Stimulated activated CD4-positive, alpha-beta T cell treated with anti-CD3 and anti-CD28 coated beads, Interleukin-2, amount 100 ng/mL, for 24 hours (primary cell): ENCODE data around the gene SLC38A10.
A peak's percentile ranks its signal among the peaks of the same experiment; 100 is the strongest.

Experiments used
- DNase-seq, 2 donors: peaks; one replicate each; pipeline ENCODE4 v3.0.0-alpha.2; 2020

SLC38A10 gene

DNA sequence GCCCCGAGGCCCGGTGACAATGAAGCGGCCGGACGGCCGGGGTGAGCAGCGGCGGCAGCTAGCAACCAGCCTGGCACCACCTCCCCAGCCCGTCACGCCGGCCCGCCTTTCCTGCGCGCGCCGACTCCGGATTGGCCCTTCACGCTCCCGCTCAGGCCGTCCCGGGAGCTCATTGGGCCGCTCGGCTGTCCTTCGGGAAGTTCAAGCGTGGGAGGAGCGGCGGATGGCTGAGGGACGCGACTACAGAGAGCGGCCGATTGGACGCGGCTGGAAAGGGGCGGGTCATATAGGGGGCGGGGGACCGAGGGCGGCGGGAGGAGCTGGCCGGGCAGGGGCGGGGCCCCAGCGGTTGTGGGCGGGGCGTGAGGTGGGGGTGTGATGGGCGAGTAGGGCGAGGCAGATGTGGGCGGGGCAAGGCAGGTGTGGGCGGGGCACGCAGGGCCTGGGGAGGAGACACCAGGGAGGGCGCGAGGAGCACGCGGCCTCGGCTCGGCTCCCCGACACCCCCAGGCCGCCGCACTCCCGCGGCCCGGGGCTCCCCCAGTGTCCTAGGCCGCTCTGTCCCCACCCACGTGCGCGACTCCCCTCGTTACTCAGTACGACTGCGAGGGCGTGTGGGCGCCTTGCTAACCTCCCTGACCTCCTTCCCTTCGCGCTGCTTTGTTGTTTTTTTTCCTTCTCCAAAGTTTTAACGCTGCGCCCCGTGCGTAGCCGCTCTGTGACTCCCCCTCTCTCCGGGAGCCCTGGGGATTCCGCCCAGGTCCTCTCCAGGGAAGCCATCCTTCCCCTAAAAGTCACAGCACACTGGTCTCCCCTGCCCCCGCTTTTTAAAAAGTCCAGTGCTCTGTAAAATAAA lies 72.0 kb downstream of the SLC38A10 start, which contains the start of gene CEP131:
Gene CEP131, minus strand, starts transcription at position 60 of the 856 bp plus-strand sequence. CDS start 2,909 bp downstream, outside the sequence.
- peak; percentile 100 for DNase-seq

DNA sequence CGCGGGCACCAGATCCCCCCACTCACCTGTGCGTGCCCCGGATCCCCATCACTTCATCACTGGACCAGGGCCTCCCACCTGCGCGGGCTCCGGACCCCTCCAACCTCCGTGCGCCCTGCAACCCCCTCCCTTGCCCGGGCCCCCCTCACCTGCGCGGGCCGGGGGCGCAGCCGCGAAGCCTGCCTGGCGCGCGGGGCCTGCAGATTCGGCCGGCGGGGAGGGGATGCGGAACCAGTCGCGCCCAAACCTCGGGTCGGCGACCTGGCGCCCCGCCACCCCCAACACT lies 72.5 kb downstream of the SLC38A10 start:
- no peak for DNase-seq

DNA sequence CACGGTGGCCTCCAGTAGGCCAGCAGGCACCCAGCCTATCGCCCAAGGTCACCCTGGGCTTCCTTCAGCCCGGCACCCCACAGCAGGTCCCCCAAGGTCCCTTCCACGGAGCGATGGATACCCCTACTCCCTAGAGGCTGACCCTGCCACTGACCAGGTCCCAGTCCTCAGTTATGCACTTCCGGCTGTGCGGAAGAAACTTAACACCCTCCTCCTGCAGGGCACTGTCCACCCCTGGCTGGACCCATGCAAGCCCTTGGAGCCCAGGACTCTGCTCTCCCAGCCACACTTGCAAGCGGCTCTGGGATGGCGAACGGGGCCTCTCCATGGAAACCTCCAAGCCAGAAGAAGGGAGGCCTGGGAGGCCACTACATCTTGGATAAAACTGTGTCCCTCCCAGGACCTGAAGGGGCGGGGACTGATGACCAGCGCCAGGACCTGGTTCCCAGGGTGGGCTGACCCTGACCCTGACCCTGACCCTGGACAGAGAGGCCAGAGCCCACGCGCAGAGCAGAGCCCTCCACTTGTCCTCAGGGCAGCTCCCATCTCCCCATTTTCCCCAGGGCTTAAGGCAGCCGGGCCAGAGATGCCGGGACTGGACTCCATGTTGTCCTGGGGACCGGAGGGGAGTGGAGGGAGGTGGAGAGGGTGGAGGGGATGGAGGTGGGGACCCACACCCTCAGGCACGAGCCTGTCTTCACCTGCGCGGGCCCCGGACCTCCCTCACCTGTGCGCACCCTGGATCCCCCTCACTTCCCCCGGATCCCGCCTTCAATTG lies 73.1 kb downstream of the SLC38A10 start:
- DNase-seq, result no peak

DNA sequence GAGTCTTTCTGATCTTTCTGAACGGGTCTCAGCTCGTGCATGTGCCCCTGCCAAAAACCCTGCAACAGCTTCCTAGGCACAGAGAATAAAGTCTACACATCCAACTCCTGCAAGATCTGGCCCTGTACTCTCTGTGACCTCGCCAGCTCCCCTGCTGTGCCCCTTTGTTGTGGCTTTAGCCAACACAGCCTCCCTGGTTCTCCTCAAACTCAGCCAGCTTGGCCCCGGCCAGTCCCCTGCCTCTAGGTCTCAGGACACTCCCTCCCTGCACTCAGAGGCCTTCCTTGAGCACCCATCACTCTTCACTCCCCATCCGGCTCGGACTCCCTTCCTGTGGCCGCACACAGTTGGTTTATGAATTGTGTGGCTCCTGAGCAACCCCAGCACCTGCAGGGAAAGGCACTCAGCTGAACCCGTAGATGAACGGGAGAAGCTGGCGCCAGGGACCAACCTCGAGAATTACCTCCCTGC lies 73.7 kb downstream of the SLC38A10 start:
- DNase-seq, result no peak

DNA sequence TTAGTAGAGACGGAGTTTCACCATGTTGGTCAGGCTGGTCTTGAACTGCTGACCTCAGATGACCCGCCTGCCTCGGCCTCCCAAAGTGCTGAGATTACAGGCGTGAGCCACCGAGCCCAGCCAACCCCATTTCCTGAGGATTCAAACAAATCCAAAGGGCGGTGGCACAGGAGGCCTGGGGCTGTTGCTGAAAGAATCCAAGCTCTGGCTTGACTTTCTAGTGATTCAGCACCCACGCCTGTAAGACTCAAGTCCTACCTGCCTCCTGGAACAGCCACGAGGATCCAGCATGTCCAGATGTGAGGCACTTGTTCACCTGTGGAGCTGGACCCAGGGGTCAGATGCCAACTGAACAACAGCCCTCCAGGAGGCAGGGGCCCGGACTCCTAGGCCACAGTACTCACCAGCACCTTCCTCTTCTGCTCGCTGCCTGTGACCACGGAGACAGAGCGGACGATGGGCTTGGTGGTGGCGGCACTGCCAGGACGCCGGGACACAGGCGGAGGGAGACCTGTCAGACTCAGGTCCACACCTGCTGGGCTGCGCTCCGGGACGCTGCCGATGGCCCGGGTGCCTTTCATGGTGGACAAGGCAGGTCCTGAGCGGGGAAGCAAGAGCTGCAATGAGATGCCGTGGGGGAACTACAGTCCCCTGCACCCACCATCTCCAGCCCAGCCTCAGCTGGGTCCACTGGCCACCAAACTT lies 75.5 kb downstream of the SLC38A10 start:
- DNase-seq, result no peak

DNA sequence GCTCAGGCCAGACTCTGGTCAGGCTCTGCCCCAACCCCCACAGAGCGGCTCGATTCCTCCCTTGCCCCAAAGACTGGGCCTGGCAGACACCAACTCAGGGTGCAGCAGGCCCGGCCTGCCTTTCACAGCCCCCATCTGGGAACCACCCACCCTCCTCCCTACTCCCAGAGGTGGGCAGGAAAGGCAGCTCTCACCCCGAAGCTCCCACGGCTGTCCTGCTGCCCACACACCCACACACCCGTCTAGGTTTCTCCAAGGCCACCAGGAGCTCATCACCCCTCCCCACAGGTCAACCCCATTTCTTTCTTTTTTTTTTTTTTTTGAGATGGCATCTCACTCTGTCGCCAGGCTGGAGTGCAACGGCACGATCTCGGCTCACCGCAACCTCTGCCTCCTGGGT lies 76.1 kb downstream of the SLC38A10 start:
- no peak for DNase-seq

DNA sequence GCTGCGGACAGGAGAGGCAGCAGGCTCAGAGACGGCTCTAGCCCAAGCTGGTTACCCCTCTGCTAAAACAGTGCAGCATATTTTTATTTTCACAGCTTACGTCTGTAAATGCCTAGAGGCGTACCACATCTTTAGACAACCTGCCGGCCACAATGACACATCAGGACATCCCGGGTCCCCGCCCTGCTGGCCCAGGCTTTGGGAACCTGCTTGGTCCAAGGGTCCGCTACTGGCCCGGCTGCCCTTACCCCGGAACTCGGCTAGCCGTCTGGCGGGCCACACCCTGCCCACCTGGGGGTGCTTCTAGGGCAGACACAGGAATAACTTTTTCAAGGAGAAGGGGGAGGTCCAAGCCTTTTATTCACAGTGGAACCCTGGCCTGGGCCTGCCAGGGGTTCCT lies 76.6 kb downstream of the SLC38A10 start:
- DNase-seq, result no peak

DNA sequence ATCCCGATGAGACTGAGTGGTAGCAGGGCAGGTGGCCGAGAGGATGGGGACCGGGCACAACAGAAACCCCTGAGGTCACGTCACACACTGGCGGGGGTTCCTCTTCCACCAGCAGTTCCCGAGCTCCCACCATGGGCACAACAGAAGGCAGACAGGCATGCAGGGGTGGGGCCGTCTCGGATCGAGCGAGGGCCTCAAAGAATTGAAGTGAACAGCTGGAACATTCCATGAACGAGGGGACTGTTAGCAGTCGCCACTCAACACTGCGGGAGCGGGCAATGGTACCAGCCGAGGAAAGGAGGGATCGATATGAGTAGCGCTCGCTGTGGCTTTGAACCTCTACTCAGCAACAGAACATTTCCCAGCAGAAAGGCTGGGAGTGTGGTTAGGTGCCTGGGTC lies 77.6 kb downstream of the SLC38A10 start:
- DNase-seq, result no peak

DNA sequence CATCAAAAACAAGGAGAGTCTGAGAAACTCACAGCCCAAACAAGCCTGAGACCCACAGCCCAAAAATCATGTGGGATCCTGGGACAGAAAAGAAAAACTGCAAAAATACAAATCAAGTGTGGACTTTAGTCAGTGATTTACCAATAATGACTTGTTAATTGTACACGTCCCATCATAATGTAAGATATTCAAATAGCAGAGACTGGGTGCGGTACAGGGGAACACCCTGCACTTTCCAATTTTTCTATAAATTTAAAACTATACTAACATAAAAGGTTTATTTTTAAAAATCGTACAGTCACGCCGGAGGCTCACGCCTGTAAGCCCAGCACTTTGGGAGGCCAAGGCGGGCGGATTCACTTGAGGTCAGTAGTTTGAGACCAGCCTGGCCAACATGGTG lies 81.1 kb downstream of the SLC38A10 start:
- no peak for DNase-seq

DNA sequence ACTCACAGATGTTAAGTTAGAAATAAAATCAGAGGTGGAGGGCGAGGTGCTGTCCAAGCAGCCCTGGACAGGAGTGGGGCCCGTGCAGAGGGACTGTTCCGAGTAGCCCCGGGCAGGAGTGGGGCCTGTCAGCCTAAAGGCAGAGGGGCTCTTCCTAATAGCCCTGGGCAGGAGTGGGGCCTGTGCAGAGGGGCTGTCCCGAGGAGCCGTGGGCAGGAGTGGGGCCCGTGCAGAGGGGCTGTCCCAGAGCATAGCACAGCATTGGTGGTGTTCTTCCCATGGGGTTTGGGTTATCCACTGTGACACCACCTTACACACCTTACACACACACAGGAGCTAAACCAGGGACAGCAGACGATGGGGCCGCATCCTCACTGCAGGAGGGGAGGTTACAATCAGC lies 82.7 kb downstream of the SLC38A10 start:
- DNase-seq, result no peak

DNA sequence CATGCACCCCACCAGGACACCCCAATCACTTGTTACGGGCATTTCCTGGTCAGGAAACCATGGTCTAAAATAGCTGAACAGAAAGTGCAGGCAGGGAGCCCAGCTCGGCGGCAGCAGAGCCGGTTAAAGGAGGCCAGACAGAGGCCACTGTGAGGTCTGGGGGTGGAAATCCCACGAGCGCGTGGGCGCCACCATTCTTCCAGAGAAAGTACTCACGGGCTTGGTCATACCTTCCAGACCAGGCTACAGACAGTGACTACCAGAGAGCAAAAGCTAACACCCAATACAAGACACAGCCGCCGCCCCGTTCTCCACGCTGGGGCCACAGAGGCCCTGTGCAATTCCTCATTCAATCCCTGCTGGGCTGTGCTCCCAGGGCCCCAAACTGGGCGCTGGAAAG lies 84.2 kb downstream of the SLC38A10 start:
- no peak for DNase-seq

DNA sequence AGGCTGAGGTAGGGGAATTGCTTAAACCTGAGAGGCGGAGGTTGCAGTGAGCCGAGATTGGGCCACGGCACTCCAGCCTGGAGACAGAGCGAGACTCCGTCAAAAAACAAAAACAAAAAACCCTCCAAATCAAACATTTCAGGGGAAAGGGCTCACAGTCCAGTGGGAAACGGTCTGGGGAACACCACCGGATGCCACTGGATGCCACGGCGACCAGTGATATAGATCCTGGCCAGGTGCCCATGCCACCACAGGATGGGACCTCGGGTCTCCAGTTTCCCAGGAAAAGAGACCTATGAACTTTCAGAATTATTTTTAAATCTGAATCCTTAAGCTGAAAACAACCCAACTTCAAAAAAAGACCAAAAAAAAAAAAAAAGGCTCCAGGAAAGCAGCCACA lies 84.6 kb downstream of the SLC38A10 start:
- no peak for DNase-seq

DNA sequence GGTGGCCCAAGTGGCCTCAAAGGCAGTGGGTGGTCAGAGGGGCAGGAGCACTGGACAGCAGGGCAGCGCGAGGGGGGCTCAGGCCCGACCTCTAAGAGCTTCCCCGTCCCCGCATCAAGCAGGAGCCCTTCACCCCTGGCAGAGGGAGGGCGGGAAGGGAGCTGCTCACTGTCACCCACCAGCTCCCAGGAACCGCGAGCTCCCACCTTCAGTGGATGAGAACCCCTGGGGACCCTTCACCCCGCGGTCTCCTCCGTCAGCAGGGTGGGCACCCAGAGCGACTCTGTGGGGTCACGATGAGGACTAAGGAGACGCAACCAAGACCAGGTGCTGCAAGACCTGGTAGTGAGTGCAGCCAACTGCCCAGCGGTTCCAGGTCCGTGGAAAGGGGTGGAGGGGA lies 86.0 kb downstream of the SLC38A10 start:
- no peak for DNase-seq

DNA sequence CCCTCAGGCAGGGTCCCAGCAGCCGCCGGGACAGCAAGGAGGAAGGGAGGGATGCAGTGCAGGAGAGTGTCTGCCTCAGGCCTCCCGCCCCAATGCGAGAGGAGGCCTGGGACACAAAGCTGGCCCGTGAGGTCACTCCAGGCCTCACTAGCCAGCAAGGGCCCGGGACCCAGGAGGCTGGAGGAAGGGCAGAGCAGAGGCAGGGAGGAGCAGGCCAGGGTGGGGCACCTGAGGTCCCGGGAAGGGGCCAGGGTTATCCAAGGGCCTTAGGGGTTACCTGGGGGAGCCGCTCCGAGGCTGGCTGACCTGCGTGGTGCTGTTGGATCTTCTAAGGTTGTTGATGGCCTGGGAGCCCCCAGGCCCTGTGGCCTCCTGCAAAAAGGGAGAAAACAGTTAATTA lies 86.5 kb downstream of the SLC38A10 start:
- no peak for DNase-seq

DNA sequence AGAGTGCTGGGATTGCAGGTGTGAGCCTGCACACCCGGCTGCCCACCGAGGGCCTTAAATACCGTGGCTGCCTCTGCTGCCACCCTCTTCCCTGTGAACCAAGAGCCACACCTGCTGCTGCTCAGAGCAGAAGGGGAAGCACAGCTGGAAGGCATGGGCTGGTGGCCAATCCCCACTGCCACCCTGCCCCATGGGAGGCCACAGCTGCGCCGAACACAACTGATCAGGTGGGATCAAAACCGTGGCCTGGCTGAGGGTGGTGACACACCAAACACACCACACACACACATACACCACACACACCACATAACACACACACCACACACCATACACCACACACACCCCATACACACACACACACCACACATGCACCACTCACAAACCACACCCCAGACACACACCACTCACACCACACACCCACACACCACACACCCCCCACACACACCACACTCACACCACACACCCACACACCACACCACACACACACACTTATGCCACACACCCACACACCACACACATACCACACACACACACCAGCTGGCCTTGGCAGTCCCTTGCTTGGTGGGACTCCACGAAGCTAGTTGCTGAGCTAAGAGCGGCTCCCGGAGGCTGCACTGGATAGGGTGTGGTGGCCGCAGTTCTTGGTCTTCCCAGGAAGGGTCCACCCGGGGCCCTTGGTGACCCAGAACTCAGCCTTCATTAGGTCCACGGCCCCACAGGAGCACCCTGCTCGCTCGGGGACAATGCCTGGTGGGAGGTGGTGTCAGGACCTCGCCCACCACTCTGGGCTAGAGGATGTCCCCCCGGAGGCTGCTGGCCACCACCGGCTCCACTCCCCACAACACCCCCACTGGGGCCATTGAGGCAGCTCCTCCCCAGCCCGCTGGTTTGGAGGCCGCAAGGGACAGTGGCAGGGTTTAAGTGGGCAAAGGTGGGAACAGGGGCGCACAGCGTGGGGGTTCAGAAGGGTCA lies 87.2 kb downstream of the SLC38A10 start:
- no peak for DNase-seq

DNA sequence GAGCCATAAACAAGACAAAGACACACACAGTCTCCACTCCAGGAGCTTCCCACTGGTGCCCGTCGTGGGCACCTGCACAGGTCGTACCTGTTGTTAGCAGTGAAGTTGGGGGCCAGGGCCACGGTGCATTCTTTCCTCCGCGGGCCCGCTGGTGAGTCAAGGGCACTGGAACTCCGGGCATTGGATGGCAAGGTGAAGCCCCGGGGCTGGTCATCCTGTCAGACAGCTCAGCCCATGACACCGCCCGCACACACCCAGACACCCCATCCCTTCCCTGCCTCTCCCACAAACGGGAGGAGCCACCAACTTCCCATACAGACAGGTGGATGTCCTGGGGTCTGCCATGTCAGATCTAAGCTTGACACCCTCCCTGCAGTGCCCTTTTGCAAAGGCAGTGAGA lies 88.5 kb downstream of the SLC38A10 start:
- no peak for DNase-seq

DNA sequence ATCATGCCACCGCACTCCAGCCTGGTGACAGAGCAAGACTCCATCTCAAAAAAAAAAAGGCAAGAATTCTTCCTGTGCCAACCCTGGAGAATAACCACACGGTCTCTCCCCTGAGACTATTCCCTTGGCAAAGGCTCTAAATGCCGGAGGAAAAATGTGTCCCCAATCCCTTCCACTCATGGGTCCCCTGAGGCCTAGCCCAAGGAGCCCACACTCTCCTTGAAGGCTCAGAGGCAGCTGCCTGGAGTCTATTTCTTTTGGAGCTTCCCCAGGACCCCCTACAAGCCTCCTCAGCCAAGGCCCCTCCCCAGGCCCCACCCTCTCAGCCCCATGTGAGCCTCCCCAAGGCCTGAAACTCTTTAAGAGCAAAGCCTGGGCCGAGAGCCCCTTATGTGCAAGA lies 88.9 kb downstream of the SLC38A10 start:
- DNase-seq, result no peak

DNA sequence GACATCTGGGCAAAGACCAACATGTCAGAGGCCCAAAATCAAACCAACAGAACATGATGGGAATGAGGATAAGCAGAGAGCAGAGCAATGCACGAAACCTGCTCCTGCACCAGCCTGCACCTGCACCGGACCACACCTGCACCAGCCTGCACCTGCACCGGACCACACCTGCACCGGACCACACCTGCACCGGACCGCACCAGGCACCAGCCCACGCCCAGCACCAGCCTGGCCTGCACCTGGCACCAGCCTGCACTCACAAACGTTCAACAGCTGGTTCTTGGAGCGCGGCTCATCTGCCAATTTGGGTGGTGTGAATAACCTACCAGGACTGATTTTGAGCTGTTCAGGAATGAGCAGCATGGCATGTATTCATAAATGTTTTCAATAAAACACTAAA lies 90.5 kb downstream of the SLC38A10 start:
- DNase-seq, result no peak

DNA sequence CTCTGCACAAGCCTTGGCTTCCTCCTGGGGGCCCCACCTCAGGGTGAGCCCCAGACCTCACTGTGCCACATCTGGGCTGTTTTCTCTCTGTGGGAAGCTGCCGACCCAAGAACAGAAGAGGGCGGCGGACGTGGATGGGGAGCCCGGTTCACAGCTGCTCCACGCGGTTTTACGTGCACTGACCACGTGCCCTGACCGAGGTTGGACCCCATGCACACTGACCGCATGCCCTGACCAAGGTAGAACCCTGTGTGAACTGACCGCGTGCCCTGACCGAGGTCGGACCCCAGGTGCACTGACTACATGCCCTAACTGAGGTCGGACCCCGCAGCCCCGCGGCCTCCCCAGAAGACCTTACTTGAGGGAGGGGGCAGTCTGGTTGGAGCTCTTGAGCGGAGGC lies 92.0 kb downstream of the SLC38A10 start:
- DNase-seq, result no peak

DNA sequence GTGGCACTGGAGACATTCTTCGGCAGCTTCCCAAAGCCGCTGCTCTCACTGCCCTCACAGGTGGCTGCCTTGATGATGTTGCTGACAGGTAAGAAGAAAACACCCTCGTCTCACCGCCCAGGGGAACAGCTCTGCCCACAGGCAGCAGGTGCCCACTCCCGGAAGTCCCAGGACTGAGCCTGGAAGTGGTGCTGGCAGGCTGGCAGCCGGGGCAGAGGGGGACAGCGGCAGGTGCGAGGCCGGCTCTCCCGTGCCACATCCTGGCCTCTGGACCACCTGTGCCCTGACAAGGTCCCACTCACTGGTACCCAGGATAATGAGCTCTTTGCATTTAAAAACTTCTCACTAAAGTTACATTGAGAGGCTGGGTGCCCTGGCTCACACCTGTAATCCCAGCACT lies 92.8 kb downstream of the SLC38A10 start:
- no peak for DNase-seq

DNA sequence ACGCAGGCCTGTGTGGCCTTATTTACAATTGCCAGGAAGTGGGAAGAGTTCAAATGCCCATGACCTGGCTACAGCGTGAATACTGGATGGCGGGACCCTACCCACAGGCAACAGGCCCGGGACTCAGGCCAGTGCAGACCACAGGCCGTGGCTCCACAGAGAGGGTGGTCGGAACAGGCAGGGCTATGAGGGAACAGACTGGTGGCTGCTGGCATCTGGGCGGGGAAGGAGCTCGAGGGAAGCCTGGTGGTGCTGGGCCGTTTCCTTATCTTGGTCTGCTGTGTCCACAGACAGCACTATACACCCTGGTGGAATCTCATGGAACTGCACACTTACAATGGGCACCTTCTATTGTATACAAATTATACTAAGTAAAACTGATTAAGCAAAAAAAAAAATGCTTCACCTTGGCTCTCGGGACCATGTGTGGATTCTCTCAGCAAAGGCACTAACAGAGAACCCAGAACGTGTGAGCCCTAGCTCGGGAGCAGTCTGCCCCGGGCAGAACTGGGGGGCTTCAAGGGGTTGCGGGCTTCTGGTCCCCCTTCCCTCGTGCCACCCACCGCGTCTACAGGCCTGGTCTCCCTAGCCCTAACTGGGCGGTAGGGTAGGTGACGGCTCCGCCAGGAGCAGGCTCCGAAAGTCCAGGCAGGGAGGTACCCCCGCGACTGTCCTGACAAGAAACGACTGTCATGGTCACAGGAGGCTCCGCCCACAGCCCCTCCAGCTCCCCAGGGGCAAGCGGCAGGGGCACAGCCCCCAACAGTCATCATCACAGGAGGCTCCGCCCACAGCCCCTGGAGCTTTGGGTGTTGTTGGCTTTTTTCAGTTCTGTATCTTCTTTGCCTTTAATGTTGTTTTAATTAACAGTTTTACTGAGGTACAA lies 94.2 kb downstream of the SLC38A10 start:
- DNase-seq, result peak; percentile 13 to 36
